ENCODE data around the gene ROGDI. TPM values are rescaled to one million over a fixed set of nuclear protein-coding genes. Genes with fewer than 3 reads are reported as not detected.

ROGDI gene
- total RNA-seq, 4 donors from 2014 or later: 26.3 to 50.1 (median 38.0) TPM

DNA sequence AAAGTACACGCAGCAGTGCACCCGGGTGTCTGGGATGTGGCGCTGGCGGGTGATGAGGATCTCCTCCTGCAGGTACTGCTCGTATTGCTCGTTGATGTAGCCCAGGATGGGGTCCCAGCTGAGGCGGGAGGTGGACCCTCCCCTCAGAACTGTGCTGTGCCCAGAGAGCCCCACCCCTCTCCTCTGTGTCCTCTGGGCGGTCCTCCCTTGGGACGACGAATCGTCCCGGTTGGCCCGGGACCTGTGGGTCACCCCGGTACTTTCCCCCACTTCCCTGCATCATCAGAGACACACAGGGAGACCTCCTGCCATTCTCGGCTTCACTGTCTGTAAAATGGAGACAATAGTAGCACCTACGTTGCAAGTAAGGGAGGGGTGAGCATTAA lies 18.5 kb downstream of the ROGDI start:
- H3K9me3 ChIP-seq: no peaks in the 10 kb centered on the region
- no peak overlapping the region for H3K4me3 ChIP-seq
- H3K27ac ChIP-seq: no peak overlapping the region
- no peaks in the 10 kb centered on the region for H3K36me3 ChIP-seq
- TF ChIP-seq, protein P1, sequence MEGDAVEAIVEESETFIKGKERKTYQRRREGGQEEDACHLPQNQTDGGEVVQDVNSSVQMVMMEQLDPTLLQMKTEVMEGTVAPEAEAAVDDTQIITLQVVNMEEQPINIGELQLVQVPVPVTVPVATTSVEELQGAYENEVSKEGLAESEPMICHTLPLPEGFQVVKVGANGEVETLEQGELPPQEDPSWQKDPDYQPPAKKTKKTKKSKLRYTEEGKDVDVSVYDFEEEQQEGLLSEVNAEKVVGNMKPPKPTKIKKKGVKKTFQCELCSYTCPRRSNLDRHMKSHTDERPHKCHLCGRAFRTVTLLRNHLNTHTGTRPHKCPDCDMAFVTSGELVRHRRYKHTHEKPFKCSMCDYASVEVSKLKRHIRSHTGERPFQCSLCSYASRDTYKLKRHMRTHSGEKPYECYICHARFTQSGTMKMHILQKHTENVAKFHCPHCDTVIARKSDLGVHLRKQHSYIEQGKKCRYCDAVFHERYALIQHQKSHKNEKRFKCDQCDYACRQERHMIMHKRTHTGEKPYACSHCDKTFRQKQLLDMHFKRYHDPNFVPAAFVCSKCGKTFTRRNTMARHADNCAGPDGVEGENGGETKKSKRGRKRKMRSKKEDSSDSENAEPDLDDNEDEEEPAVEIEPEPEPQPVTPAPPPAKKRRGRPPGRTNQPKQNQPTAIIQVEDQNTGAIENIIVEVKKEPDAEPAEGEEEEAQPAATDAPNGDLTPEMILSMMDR (IDR thresholded peaks at IDR 0.05): no peak
- no peak for TF ChIP-seq POLR2A (IDR thresholded peaks at IDR 0.05)
- H3K27me3 ChIP-seq: no peaks in the 10 kb centered on the region
- no peaks in the 10 kb centered on the region for H3K4me1 ChIP-seq
- DNase-seq: no peak

- TF ChIP-seq, protein P1 (IDR thresholded peaks at IDR 0.05): no peak
- no peak for TF ChIP-seq POLR2A (IDR thresholded peaks at IDR 0.05)
- no peak for DNase-seq
- H3K9me3 ChIP-seq: no peaks in the 10 kb centered on the region
Measured at GRCh38 chr16:4783251-4783950, 19.0 kb downstream of the ROGDI start.

DNA sequence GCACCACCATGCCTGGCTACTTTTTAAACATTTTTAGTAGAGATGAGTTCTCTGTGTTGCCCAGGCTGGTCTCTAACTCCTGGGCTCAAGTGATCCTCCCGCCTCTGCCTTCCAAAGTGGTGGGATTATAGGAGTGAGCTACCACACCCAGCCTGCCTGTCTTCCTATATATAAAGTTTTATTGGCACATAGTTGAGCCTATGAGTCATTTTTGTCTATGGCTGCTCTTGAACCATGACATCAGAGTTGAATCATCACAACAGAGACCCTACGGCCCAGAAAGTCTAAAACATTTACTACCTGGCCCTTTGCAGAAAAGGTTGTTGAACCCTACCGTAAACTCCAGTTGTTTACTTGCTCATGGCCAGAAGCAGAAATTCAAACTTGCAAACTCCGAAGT lies 22.2 kb downstream of the ROGDI start:
- Histone ChIP-seq H3K27ac (no peak overlapping the region), H3K9me3 (no peaks in the 10 kb centered on the region), H3K4me1 (no peaks in the 10 kb centered on the region), H3K27me3 (no peaks in the 10 kb centered on the region), H3K36me3 (no peaks in the 10 kb centered on the region), H3K4me3 (no peak overlapping the region)
- DNase-seq: no peak
- TF ChIP-seq POLR2A (IDR thresholded peaks at IDR 0.05): no peak
- TF ChIP-seq, protein P1 (IDR thresholded peaks at IDR 0.05): no peak

More at GRCh38 chr16:4783251-4783950, 19.0 kb downstream of the ROGDI start:
- Histone ChIP-seq H3K4me1 (no peaks in the 10 kb centered on the region), H3K27me3 (no peaks in the 10 kb centered on the region), H3K4me3 (no peak overlapping the region), H3K27ac (no peak overlapping the region), H3K36me3 (no peaks in the 10 kb centered on the region)

DNA sequence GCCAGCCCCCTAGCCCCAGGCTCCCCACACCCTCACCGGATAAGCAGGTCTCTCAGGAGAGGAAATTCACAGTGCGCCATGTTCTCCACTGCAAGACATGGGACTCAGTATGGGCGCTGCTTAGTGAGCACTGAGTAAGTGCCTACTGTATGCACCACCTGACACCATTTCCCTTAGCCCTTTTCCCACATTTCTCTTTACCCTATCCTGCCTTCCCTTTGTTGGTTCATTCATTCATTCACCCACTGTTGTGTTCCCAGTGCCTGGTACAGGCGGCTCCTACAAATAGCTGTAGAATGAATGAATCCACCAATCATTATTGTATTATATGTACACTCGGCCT lies 24.4 kb downstream of the ROGDI start:
- Histone ChIP-seq H3K27ac (no peak overlapping the region), H3K36me3 (no peaks in the 10 kb centered on the region), H3K9me3 (no peaks in the 10 kb centered on the region), H3K4me1 (no peaks in the 10 kb centered on the region), H3K27me3 (no peaks in the 10 kb centered on the region), H3K4me3 (no peak overlapping the region)
- no peak for DNase-seq
- TF ChIP-seq POLR2A (IDR thresholded peaks at IDR 0.05): no peak
- TF ChIP-seq, protein P1 (IDR thresholded peaks at IDR 0.05): no peak

GRCh38 chr16:4777339-4778049 lies 24.9 kb downstream of the ROGDI start:
- no peak overlapping the region for H3K4me3 ChIP-seq
- H3K9me3 ChIP-seq: no peaks in the 10 kb centered on the region
- no peak for TF ChIP-seq POLR2A (IDR thresholded peaks at IDR 0.05)
- TF ChIP-seq, protein P1 (IDR thresholded peaks at IDR 0.05): no peak
- H3K27me3 ChIP-seq: no peaks in the 10 kb centered on the region
- H3K36me3 ChIP-seq: no peaks in the 10 kb centered on the region
- no peaks in the 10 kb centered on the region for H3K4me1 ChIP-seq
- no peak overlapping the region for H3K27ac ChIP-seq
- no peak for DNase-seq
